DND-41 (cell line): ENCODE measurements around the gene TMEM132D.

Source experiments
- ATAC-seq: fragments of 200-7000 bp; cut with Tn5 transposase; 3 replicates; pipeline ENCODE4 v1.9.1; 2021; ENCODE audit warnings: low read depth; ENCODE audit not compliant: insufficient read depth
- DNase-seq: peaks from one replicate; pipeline ENCODE4 v3.0.0-alpha.2; 2020
- H2AFZ ChIP-seq: 2 replicates; pipeline ENCODE4 v1.6.0; 2012; ENCODE audit warnings: low read depth, low read length
- H3K27ac ChIP-seq: 2 replicates; pipeline ENCODE4 v1.5.1; 2012; ENCODE audit warnings: low read length, inconsistent platforms
- H3K27me3 ChIP-seq: fragments of 200-600 bp; sonication (generic); 2 replicates; pipeline ENCODE4 v1.6.0; 2012; ENCODE audit warnings: low read length, mild to moderate bottlenecking, inconsistent platforms; ENCODE audit not compliant: insufficient read depth, poor library complexity
- H3K36me3 ChIP-seq: 2 replicates; pipeline ENCODE4 v1.5.1; 2012; ENCODE audit warnings: low read length, inconsistent platforms; ENCODE audit not compliant: insufficient read depth
- H3K4me1 ChIP-seq: 2 replicates; pipeline ENCODE4 v1.5.1; 2012; ENCODE audit warnings: mild to moderate bottlenecking, low read length; ENCODE audit not compliant: insufficient read depth
- H3K4me2 ChIP-seq: 2 replicates; pipeline ENCODE4 v1.6.0; 2012; ENCODE audit warnings: mild to moderate bottlenecking, moderate library complexity, low read length, inconsistent platforms; ENCODE audit not compliant: insufficient read depth
- H3K4me3 ChIP-seq, 2 experiments: fragments of 200-600 bp in 1 of 2; shearing (Covaris generic) in 1 of 2; 2 replicates each; pipeline ENCODE4 v1.5.1; 2012 to 2016; ENCODE audit warnings: inconsistent platforms in 2 of 2, low read length in 2 of 2, mild to moderate bottlenecking in 2 of 2, low read depth in 1 of 2, moderate library complexity in 1 of 2
- H3K79me2 ChIP-seq: 2 replicates; pipeline ENCODE4 v1.6.0; 2012; ENCODE audit warnings: low read length, inconsistent platforms; ENCODE audit not compliant: insufficient read depth
- H3K9ac ChIP-seq: 2 replicates; pipeline ENCODE4 v1.6.0; 2012; ENCODE audit warnings: low read depth, mild to moderate bottlenecking, inconsistent platforms, low read length, moderate library complexity
- H3K9me3 ChIP-seq: 2 replicates; pipeline ENCODE4 v1.5.1; 2012; ENCODE audit warnings: low read length, moderate library complexity, mild to moderate bottlenecking, inconsistent platforms; ENCODE audit not compliant: insufficient read depth, severe bottlenecking
- H4K20me1 ChIP-seq: 2 replicates; pipeline ENCODE4 v1.6.0; 2012; ENCODE audit warnings: low read length; ENCODE audit not compliant: insufficient read depth
- EZH2 ChIP-seq: IDR thresholded peaks from 3 replicates; pipeline ENCODE4 v1.6.1; 2012; ENCODE audit warnings: borderline replicate concordance, low read depth, mild to moderate bottlenecking, moderate library complexity, low read length, inconsistent platforms; ENCODE audit not compliant: severe bottlenecking
- TF ChIP-seq, protein P1 (sequence below): IDR thresholded peaks from 2 replicates; pipeline ENCODE4 v1.5.1; 2012; ENCODE audit warnings: borderline replicate concordance, low read length, moderate library complexity, mild to moderate bottlenecking; ENCODE audit not compliant: poor library complexity, severe bottlenecking; ENCODE audit errors: extremely low read depth

The TMEM132D gene

DNA sequence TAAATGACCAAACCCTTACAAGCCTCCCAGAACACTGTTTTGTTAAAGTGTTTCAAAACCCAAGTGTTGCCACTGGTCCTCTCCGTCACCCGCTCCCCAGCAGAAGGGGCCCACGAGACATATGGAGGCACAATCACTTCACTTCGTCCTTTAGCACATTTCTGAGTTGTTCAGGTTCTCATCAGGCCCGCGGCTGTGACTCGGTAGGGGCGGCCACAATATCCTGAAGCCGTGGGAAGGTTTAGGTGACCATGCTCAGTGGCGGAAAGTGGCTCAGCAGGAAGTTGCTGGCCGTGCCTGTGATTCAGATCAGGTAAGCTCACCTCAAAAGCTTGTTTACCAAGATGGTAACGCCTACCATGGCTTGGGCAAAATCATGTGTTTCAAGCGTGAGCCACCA is 823.0 kb downstream of the TMEM132D start:
- Histone ChIP-seq H4K20me1 (no peaks in the 10 kb centered on the region), H2AFZ (no peak overlapping the region), H3K9me3 (no peaks in the 10 kb centered on the region), H3K36me3 (no peaks in the 10 kb centered on the region), H3K9ac (no peak overlapping the region), H3K79me2 (no peaks in the 10 kb centered on the region), H3K27me3 (no peaks in the 10 kb centered on the region), H3K4me3 (no peak overlapping the region), H3K27ac (no peak overlapping the region), H3K4me1 (peaks cover 13% of the 10 kb centered on the region; the same call in 1 of the 2 replicates), H3K4me2 (no peak overlapping the region)
- no peak for ATAC-seq
- no peak for DNase-seq
- TF ChIP-seq, protein P1, sequence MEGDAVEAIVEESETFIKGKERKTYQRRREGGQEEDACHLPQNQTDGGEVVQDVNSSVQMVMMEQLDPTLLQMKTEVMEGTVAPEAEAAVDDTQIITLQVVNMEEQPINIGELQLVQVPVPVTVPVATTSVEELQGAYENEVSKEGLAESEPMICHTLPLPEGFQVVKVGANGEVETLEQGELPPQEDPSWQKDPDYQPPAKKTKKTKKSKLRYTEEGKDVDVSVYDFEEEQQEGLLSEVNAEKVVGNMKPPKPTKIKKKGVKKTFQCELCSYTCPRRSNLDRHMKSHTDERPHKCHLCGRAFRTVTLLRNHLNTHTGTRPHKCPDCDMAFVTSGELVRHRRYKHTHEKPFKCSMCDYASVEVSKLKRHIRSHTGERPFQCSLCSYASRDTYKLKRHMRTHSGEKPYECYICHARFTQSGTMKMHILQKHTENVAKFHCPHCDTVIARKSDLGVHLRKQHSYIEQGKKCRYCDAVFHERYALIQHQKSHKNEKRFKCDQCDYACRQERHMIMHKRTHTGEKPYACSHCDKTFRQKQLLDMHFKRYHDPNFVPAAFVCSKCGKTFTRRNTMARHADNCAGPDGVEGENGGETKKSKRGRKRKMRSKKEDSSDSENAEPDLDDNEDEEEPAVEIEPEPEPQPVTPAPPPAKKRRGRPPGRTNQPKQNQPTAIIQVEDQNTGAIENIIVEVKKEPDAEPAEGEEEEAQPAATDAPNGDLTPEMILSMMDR, result no peak
- no peak for TF ChIP-seq EZH2

DNA sequence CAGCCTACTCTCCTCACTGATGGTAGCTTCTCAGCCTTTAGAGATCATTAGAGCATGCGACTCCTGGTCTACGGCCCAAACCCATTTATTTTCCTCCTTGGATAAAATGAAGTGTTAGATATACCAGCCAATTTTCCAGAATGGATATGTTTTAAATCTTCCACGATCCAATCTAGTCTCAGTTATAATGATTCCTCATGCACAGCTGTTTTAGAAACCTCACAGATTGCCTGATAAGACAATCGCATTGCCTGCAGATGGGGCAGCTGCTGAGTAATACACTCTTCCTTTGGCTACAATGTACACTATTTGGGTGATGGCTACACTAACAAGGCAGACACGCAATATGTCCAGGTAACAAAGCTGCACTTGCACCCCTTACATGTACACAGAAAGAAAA is 823.4 kb downstream of the TMEM132D start:
- peaks cover 13% of the 10 kb centered on the region; the same call in 1 of the 2 replicates for H3K4me1 ChIP-seq
- no peak for ATAC-seq
- DNase-seq, result no peak
- no peak overlapping the region for H3K4me3 ChIP-seq
- no peaks in the 10 kb centered on the region for H3K27me3 ChIP-seq
- no peak overlapping the region for H3K4me2 ChIP-seq
- no peak overlapping the region for H3K27ac ChIP-seq
- no peaks in the 10 kb centered on the region for H4K20me1 ChIP-seq
- H3K9me3 ChIP-seq, result no peaks in the 10 kb centered on the region
- H3K9ac ChIP-seq, result no peak overlapping the region
- no peaks in the 10 kb centered on the region for H3K36me3 ChIP-seq
- TF ChIP-seq EZH2, result no peak
- TF ChIP-seq, protein P1, result no peak
- H2AFZ ChIP-seq, result no peak overlapping the region
- H3K79me2 ChIP-seq, result no peaks in the 10 kb centered on the region

DNA sequence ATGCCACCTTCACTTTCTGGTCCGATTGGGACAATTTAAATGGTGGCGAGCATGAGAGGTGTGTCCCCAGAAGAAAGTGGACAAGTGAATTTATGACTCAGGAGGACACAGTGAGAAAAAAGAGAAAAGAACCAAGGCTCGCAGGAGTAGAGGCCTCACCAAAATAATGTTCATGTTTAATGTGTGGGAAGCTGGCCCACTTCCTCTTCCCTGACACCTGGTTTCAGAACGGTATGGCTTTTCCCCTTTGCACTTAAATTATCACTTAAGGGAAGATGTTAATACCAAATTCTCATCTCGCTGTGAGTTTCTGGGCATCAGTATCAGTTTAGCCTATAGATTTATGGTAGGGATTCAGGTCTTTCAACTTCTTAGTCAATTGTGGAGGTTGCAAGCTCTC is 824.1 kb downstream of the TMEM132D start:
- ATAC-seq, result peak; percentile 31; the same call in 1 of the 3 replicates
- H2AFZ ChIP-seq, result no peak overlapping the region
- H3K9me3 ChIP-seq, result no peaks in the 10 kb centered on the region
- DNase-seq, result no peak
- H3K4me3 ChIP-seq, result no peak overlapping the region
- no peaks in the 10 kb centered on the region for H3K27me3 ChIP-seq
- no peak for TF ChIP-seq EZH2
- TF ChIP-seq, protein P1, result no peak
- H3K36me3 ChIP-seq, result no peaks in the 10 kb centered on the region
- no peaks in the 10 kb centered on the region for H4K20me1 ChIP-seq
- no peak overlapping the region for H3K4me2 ChIP-seq
- H3K27ac ChIP-seq, result no peak overlapping the region
- no peaks in the 10 kb centered on the region for H3K79me2 ChIP-seq
- H3K9ac ChIP-seq, result no peak overlapping the region
- H3K4me1 ChIP-seq, result peaks cover 13% of the 10 kb centered on the region; the same call in 1 of the 2 replicates
